Medulla oblongata (tissue), 1 donor: ENCODE measurements around the gene AOPEP.
A peak's percentile ranks its signal among the peaks of the same experiment; 100 is the strongest.

Experiments used
- DNase-seq: peaks from one replicate; pipeline ENCODE4 v3.0.0-alpha.2; 2015; ENCODE audit errors: extremely low spot score

The AOPEP gene

GRCh38 chr9:94760010-94760409 lies 33.5 kb downstream of the AOPEP start:
- DNase-seq = no peak

GRCh38 chr9:94760660-94761059 lies 34.2 kb downstream of the AOPEP start:
- no peak for DNase-seq

- no peak for DNase-seq
Observed at GRCh38 chr9:94761481-94761880, 35.0 kb downstream of the AOPEP start.

- no peak for DNase-seq
Observed at GRCh38 chr9:94767331-94768072, 41.0 kb downstream of the AOPEP start.

GRCh38 chr9:94768766-94769165 lies 42.3 kb downstream of the AOPEP start:
- DNase-seq = no peak

- no peak for DNase-seq
Observed at GRCh38 chr9:94770334-94770733, 43.8 kb downstream of the AOPEP start.

GRCh38 chr9:94771096-94771495 lies 44.6 kb downstream of the AOPEP start:
- no peak for DNase-seq

DNA sequence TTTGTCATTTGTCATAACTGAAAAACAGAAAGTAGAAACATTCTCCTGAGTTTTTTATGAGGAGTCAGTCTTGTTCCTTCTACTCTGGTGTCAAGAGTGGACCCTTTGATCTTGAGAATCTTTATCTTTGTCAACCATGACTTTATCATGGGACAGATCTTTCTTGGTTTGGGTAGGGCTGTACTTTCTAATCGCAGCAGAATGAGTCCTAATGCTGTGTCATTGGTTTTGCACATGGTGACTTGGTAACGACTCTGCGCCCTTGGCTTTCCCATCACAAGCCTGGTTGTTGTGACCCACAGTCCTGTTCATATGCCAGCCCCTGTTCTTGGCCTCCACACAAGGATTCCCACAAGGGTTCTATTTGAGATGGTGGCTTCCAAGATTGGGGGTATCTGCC lies 45.6 kb downstream of the AOPEP start:
- peak; percentile 38 for DNase-seq

DNA sequence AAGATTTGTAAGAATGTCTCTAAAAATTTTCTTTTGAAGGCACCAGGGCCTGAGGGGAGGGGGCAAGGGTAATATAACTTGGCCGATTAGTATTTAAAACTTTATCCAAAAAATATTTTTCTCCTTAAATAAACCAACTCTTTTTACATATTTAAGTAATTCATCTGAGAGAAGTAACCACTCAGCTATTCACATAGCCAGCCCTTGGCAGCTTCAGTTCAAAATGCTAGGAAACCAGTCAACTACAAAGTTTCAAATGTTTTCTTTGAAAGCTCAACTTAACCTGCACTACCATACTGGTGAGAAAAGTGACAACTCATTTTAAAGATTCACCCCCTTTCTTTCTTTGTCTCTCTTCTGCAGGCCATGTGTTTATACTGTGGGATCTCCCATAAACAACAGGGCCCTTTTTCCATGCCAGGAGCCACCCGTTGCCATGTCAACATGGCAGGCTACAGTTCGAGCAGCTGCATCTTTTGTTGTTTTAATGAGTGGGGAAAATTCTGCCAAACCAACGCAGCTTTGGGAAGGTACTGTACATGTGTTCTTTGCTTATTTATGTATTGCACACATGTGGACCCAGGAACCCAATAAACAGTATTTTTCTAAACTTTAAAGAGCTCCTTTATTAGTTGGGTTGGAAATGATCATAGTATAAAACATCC lies 46.3 kb downstream of the AOPEP start:
- peak; percentile 91 for DNase-seq

DNA sequence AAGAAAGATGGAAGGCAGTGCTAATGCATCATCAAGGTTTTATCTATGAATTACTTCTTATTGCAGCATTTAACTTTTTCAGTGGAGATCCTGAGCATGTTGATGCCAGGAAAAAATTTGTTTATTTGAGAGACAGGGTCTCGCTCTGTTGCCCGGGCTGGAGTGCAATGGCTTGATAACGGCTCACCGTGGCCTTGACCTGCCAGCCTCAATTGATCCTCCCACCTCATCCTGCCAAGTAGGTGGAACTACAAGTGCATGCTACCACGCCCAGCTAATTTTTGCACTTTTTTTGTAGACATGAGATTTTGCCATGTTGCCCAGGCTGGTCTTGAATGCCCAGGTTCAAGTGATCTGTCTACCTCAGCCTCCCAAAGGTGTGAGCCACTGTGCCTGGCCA lies 47.2 kb downstream of the AOPEP start:
- no peak for DNase-seq

DNA sequence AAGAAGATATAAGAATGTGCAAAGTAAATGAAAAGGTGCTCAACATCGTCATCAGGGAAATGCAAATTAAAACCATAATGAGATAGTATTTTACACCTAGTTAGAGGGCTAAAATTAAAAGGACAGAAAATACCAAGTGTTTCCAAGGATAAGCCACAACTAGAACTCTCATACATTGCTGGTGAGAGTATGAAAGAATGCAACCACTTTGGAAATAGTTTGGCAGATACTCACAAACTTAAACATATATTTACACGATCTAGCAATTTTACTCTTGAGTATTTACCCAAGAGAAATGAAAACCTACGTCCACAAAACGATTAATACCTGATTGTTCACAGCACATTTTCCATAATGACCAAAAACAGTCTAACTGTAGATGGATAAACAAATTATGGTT lies 51.5 kb downstream of the AOPEP start:
- DNase-seq = no peak

DNA sequence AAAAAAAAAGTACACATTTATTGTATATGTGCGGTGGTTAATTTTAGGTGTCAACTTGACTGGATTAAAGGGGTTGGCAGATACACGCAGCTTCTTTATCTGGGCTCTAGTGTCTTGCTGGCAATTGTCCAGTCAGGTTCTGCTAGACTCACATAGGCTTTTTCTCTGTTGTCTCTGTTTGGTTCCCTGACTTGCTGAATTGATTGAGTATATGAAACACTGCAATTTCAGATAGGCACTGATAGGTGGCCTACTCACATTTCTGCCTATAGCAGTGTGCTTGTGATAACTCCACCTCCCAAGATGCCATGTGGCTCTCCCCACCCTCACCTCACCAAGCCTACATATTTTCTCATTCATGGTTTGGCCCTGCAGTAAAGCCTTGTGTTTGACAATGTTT lies 52.5 kb downstream of the AOPEP start:
- DNase-seq = no peak

GRCh38 chr9:94779693-94780290 lies 53.3 kb downstream of the AOPEP start:
- DNase-seq = no peak

GRCh38 chr9:94780516-94780950 lies 54.0 kb downstream of the AOPEP start:
- no peak for DNase-seq

DNA sequence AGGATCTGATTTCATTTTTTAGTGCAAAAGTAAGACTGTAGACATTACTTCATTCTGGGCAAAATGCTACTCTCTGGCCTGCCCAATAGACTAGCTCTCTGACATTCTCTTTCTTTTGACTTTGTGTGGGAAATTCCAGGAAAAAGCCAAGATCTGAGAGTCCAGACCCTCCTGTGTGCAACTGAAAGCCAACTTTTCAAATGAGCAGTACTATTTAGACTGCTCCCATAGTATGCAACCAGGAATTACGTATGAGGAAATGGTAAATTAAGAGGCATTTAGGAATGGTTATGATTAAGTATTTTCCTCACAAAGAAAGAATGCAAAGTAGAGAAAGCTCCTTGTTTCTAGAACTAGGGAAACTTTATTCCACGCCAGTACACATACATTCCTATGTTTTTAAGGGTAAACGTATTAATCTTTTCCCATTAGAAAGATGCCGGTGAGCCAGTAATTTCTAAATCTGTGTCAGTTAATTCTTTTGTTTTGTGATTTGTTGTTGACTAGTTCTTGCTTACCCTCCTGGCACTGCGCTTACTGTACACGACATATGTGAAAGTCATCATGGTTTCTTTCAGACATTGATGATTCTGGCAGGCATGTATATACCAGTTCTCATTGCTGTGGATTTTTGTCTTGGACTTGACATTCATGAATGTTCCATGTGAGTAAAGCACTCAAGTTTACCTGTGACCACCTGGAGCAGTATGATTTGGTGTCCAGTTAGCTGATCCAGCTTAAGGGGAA lies 56.0 kb downstream of the AOPEP start:
- DNase-seq = peak; percentile 51

DNA sequence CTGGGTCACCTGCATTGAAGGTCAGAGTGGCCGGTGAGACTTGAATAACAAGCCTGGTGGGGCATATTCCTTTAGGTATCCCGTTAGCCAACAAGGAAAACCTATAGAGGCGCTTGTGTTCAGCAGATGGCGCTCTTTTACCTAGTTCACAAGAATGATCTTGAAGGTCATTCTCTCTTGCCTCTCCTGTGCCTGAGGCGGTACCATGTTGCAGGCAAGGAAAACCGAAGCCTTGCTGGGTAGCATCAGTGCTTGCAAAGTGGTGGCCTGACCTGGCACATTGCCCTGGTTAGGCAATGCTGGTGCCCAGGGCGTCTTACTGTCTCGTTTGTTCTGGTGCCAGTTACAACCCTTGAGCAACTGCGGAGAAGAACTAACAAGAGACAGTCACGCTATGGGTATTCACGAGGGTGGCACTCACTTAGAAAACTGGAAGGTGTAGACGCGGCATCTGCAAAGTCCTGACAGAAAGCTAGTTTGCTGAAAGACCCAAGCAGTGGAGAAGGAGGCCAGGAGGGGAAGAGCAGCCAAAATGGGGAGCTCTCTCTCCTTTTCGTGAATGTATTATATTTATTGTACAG lies 56.7 kb downstream of the AOPEP start:
- DNase-seq = peak; percentile 90

DNA sequence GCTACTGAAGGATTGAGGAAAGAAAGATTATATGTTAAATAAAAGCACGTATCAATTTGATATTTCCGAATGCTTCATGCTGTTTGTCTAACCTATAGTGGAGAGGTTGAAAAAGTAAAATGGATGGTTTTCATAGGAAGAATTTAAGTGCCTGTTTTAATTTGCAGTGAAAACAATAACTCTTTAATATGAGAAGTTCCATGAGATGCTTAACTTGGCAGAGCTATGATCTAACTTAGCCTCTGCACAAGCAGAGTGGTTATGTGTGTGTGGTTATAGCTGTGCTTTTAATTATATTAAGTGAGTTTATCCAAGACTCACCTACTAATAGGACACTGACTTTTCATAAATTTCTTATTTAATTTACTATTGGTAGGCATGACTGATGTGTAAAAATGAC lies 57.4 kb downstream of the AOPEP start:
- DNase-seq = no peak

DNA sequence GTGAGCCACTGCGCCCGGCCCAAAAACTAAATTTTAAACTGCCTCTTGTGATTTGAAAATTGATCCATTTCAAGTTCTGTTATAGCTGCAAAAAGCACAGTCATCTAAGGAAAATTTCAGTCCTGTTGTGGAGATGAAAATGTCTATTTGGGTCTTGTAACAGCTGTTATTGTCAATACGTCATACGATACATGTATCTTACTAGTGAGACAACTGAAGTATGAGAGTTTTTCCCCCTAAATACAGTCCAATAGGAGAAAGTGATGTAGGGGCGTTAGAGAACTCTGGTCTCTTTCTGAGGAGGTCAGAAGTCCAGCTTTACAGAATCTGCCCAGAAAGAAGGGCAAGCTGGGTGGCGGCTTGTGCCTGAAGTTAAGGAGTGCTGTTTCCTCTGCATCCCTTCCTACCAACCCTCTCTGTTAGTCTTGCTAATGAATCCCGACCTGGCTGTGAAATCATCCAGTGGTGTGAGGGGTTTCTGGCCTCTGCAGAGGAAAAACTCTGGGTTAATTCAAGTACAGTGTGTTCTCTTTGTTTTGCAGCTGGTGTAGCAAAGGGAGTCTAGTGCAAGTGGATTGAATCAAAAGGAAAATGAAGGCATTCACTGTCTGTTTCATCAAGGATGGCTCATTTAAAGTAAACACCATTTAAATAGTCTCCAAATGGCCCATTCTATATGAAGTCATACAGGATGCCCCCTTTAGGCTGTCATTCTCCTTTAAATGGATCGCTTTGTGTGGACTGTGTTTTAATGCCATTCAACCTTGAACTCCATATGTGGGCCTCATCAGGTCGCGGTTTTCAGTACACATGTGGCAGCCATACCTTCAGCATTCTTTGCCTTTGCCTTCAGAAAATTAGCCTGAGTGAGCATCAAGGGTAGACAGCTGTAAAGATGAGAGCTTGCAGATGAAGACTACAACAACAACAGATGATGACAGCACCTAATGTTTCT lies 59.0 kb downstream of the AOPEP start:
- no peak for DNase-seq

- peak; percentile 65 for DNase-seq
Observed at GRCh38 chr9:94786586-94786985, 60.1 kb downstream of the AOPEP start.

- DNase-seq = no peak
Observed at GRCh38 chr9:94787266-94787665, 60.8 kb downstream of the AOPEP start.

DNA sequence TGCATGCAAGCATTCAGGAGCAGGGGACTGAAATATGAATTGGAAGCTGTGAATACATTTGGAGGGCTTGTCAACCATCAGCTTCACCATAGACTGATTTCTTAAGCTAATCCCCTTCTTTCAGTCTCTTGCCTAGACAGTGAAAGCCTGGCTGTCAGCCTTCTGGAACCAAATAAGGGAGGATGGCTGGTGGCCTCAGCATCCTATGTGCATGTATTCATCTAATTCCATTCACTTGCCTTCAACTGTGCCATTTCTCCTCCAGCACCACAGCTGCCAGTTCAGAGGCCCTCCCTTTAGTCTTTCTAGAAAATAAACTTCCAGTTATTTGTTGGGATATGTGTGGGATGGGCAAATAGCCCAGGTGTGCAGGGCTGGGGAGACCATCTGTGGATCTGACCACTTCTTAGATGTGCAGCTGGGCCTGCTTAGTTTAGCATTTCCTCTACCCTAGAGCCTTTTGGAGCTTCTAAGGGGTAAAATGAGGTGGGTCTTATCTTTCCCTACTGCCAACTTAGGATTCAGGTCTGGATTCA lies 62.1 kb downstream of the AOPEP start:
- DNase-seq = no peak
